CD4-positive, alpha-beta T cell treated with Interleukin-21 for 1 hour (primary cell): ENCODE measurements around the gene TIE1.

Experiments used
- DNase-seq: peaks from one replicate; pipeline ENCODE4 v3.0.0-alpha.2; 2020

TIE1 gene

GRCh38 chr1:43312663-43313515, 12.1 kb downstream of the TIE1 start:
- DNase-seq = no peak

DNA sequence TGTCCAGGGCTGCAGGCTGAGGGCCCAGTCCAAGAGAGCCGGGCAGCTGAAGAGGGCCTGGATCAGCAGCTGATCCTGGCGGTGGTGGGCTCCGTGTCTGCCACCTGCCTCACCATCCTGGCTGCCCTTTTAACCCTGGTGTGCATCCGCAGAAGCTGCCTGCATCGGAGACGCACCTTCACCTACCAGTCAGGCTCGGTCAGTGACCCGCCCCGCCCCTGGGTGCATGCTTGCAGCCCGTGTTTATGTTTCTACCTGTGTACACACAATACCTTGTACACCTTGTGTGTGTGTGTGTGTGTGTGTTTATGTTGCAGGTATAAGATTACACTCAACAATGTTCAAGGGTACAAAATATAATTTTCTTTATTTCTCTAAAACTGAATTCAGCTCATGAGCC, 13.0 kb downstream of the TIE1 start:
- no peak for DNase-seq

- no peak for DNase-seq
Observed at GRCh38 chr1:43314233-43314632, 13.5 kb downstream of the TIE1 start.

GRCh38 chr1:43315481-43315880, 14.7 kb downstream of the TIE1 start:
- DNase-seq = no peak

DNA sequence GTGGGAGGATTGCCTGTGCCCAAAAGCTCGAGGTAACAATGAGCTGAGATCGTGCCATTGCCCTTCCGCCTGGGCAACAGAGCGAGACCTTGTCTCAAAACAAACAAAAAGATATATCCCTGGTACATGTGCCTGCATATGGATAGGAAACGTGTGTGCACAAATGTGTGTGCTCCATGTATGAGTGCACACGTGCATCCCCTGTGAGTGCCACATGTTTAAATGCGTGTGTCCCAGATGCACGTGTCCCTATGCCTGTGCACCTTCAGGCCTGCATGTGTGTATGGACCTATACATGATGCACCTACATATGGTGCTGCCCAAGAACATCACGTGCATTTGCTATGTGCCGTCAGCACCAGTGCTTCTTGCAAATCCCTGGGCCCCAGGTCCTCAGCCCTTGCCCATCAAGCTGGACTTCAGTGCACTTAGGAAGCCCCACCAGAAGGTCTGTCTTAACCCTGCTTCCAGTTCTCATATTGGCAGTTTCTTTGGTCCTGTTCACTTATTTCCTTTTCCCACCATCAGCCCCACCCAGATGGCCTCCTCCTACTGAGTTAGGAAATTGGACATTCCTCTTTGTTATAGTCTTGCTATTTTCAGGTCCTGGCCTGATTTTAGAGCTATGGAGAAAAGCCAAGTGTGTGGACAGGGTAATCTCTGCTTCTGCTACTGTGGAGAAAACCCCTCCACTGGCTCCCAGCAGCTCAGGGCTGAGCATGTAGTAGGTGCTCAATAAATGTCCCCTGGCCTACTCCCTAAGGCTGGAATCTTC, 15.4 kb downstream of the TIE1 start:
- DNase-seq = no peak

GRCh38 chr1:43316738-43317520, 16.1 kb downstream of the TIE1 start:
- no peak for DNase-seq

DNA sequence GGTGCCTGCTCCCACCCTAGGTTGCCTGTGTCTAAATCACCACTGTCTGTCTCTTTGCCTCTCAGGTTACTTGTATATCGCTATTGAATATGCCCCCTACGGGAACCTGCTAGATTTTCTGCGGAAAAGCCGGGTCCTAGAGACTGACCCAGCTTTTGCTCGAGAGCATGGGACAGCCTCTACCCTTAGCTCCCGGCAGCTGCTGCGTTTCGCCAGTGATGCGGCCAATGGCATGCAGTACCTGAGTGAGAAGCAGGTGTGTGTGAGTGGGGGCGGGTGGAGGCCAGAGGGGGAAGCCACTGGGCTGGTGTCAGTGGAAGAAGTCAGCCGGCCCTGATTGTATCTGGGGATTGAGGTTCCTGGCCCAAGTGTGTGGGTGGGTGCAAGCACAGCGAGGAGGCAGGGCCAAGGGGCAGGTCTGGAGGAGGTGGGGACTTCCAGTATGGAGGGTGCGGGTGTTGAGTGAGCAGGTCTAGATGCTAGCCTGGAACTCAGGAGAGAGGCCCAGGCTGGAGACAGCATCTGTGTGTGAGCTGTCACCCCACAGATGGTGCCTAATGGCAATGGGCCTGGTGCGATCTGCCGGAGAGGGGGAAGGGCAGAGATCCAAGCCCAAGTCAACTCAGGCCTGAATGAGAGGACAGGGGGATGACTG, 17.2 kb downstream of the TIE1 start:
- no peak for DNase-seq

- DNase-seq = no peak
Observed at GRCh38 chr1:43318831-43319230, 18.0 kb downstream of the TIE1 start.

GRCh38 chr1:43319288-43319687, 18.5 kb downstream of the TIE1 start:
- DNase-seq = no peak

DNA sequence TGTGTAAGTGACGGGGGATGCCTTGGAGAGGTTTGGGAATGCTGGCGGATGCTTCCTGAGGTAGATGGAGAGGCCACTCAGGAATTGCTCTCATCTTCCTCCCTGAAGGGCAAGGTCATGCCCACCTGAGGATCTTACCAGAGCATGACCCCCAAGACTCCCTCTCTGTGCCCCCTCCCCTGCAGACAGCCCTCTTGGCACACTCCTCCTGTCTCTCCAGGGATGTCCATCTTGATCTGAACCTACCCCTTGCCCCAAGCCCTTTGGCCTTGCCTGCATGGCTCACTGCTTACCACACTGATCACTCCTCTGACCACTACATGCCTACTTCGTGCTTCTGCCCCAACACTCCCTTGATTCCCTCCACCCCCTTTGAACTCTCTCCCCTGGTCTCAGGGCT, 19.0 kb downstream of the TIE1 start:
- no peak for DNase-seq

DNA sequence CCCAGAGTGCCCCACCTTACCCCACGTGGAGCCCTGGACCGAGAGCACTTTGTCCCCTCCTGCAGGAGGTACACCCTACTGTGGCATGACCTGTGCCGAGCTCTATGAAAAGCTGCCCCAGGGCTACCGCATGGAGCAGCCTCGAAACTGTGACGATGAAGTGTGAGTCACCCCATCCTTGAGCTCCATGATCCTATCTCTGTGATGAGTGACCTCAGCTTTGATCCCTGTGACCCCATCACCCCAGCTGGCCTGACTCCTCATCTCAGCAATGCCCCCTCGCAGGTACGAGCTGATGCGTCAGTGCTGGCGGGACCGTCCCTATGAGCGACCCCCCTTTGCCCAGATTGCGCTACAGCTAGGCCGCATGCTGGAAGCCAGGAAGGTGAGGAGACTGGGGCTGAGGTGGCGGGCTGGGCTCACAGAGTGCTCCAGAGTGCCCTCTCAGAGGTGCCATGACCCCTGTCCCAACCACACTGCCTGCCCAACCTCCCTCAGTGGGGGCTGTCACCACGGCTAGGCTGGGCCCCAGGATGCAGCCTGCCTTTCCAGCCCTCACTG, 20.6 kb downstream of the TIE1 start:
- no peak for DNase-seq

DNA sequence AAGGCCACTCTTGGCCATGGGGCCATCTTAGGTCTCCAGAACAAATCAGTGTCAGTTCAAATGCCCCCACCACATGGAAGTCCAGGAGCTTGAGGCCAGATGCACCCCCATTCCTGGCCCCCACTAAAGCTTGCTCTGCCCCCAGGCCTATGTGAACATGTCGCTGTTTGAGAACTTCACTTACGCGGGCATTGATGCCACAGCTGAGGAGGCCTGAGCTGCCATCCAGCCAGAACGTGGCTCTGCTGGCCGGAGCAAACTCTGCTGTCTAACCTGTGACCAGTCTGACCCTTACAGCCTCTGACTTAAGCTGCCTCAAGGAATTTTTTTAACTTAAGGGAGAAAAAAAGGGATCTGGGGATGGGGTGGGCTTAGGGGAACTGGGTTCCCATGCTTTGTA, 21.7 kb downstream of the TIE1 start:
- no peak for DNase-seq

- DNase-seq = no peak
Observed at GRCh38 chr1:43324810-43325209, 24.0 kb downstream of the TIE1 start.

DNA sequence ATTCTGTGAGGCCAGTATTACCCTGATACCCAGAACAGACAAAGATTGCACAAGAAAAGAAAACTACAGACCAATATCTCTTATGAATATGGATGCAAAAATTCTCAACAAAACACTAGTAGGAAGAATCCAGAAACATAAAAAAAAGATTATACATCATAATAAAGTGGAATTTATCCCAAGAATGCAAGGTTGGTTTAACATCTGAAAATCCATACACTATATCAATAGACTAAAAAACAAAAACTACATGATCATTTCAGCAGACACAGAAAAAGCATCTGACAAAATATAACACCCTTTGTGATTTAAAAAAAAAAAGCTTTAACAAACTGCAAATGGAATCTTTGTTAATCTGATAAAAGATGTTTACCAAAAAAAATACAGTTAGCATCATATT, 24.6 kb downstream of the TIE1 start:
- no peak for DNase-seq

DNA sequence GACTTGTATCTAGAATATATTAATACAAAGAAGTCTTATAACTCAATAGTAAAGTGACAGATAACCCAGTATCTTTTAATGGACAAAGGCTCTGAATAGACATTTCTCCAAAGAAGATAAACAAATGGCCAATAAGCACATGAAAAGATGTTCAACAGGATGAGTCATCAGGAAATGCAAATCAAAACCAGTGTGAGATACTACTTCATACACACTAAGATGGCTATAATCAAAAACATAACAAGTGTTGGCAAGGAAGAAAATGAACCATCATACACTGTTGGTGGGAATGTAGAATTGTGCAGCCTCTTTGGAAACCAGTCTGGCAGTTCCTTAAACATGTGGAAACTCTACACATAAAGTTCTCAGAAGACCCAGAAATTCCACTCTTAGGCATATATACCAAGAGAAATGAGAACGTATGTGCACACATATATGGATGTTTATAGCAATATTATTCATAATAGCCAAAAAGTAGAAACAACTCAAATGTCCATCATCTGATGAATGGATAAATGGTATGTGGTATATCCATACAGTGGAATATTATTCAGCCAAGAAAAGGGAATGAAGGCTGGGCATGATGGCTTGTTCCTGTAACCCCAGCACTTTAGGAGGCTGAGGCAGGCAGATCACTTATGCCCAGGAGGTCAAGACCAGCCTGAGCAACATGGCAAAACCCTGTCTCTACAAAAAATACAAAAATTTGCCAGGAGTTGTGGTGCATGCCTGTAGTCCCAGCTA, 26.9 kb downstream of the TIE1 start:
- DNase-seq = no peak

DNA sequence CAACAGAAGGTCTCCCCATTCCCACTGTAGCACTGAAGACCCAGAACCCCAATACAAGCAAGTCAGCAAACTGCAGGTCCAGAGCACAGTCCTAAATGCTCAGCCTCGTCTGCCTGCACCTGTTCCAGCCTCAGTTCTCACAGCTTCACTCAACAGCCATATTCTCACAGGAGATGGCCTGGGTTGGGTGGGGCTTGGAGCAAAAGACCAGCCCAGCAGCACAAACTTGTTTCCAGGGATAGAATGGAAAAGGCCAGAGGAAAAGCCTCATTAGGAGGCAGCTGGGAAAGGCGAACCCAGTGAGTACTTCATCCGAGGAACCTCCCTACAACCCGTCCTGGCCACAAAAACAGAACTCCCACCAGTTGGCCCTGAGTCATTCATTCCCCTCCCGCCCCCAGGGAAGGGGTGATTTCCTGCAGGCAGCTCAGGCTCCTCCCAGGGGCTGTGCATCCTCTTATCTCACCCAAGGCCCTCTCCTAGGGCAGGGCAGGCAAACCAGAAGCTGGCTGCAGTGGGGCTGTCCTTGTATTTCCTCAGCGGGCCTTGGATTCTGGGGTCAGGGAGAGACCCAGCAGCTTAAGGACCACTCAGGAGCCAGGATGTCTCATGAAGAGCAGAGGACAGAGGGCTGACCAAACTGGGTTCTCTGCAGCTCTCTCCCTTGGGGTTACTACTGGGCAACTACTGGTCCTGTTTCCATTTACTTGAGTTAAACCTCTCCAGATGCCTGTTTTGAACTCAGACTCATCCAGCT, 29.4 kb downstream of the TIE1 start:
- DNase-seq = no peak

DNA sequence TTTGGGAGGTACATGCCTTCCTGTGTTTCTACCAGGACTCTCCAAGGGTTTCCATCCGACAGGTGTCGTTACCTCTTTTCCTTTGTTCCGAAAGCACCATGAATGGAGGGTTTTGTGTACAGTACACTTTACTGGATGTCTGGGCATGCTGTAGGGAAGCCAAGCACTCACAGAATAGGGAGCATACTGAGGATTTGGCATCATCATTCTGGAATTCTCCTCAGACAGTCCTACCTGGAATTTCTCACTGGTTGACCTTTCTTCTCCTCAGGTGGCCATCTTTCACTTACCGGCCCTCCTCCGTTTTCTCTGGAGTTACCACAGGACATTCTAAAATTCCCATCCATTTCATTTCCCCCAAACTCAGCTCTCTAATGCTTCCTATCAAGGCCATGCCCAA, 30.9 kb downstream of the TIE1 start:
- no peak for DNase-seq

DNA sequence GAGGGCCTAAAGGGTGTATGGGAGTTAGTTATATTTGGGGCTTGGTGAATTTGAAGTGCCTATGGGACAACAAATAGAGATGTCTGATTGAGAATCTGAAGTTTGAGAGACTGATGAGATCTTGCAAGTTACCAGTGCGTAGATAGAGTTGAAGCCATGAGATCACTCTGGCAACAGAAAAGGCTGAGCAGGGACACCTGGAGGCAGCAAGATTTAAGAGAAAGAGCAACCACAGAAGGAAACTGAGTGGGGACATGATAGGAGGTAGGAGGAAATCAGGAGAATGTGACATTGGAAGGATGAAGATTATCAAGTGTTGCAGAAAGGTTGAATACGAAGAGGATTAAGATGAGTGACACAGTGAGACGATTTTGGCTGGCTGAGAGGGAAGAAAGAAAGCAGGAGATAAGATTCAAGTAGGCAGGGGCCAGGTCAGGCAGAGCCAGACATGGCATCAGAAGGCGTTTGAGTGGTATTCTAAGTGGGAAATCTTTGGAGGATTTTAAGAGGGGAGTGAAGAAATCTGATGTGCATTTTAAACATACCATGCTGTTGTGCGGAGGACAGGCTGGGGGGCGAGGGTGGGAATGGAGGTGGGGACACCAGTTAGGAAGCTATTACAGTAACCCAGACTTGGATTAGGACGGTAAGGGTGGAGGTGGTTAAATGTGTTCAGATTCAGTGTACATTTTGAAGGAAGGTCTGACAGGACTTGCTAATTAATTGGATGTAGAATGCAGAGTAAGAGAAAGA, 33.8 kb downstream of the TIE1 start:
- no peak for DNase-seq

DNA sequence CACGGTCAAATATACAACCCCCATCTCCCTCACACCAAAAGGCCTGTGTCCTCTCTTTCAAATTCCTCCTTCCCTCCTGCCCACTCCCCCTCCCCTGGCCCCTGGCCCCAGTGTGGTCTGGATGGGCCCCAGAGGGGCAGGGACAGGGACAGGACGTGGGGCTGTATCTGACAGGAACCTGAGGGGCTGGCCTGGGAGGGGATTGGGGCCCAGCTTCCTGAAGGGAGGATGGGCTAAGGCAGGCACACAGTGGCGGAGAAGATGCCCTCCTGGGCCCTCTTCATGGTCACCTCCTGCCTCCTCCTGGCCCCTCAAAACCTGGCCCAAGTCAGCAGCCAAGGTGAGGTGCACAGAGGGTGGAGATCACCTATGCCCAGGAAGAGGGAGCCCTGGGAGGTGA, 36.8 kb downstream of the TIE1 start, which contains the start of gene MPL:
Gene MPL, plus strand, starts transcription at position 231 of the 400 bp plus-strand sequence. Its CDS starts 31 bp downstream, at position 262.
- DNase-seq = no peak

DNA sequence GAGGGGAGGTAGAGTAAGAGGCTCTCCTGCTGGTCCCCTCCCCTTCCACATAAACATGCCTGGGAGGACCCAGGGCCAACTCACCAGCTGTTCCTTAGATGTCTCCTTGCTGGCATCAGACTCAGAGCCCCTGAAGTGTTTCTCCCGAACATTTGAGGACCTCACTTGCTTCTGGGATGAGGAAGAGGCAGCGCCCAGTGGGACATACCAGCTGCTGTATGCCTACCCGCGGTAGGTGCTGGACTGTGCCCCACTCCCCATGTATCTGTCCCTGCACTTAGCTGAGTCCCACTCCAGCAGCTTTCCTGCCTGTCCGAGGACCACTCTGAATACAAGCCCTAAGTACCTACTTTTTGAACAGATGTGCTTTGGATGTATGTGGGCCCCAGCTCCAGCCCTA, 37.2 kb downstream of the TIE1 start:
- no peak for DNase-seq
